HEK293 (cell line): Measurements from ENCODE around the gene AREG.

Experiments
- CTCF ChIA-PET: fragments of 350-600 bp; formaldehyde crosslinking; extraction: SDS; loops from one replicate; lab custom pipeline; 2021; ENCODE audit warnings: antibody characterized with exemption; lab: Yijun Ruan, JAX
- POLR2A ChIA-PET: fragments of 300-600 bp; formaldehyde crosslinking; extraction: SDS; loops from one replicate; lab custom pipeline; 2020; ENCODE audit warnings: antibody characterized with exemption, inconsistent platforms; lab: Yijun Ruan, JAX
- H3K27ac ChIP-seq: fragments of 200-500 bp; sonication (Bioruptor generic); 2 replicates; pipeline ENCODE4 v1.5.1; 2014; ENCODE audit warnings: low read depth, low read length, control low read depth, inconsistent platforms; ENCODE audit errors: extremely low read depth
- H3K36me3 ChIP-seq, 2 experiments: fragments of 200-500 bp in 1 of 2; sonication (Bioruptor generic) in 1 of 2; 1 replicate in 1 of 2; 2 replicates in 1 of 2; pipeline ENCODE4 v1.5.1; 2014 to 2017; ENCODE audit warnings: inconsistent platforms in 2 of 2, low read length in 2 of 2; ENCODE audit not compliant: control insufficient read depth in 2 of 2, insufficient read depth in 1 of 2
- H3K4me1 ChIP-seq: fragments of 200-500 bp; sonication (Bioruptor generic); 2 replicates; pipeline ENCODE4 v1.5.1; 2014; ENCODE audit warnings: mild to moderate bottlenecking, low read length, inconsistent platforms; ENCODE audit not compliant: control insufficient read depth, insufficient read depth
- H3K4me3 ChIP-seq: 2 replicates; pipeline ENCODE4 v1.5.1; 2011; ENCODE audit warnings: low read depth, mild to moderate bottlenecking, control low read depth, low read length, moderate library complexity
- H3K9me3 ChIP-seq: fragments of 200-500 bp; sonication (Bioruptor generic); 2 replicates; pipeline ENCODE4 v1.5.1; 2014; ENCODE audit warnings: low read depth, low read length, inconsistent platforms; ENCODE audit not compliant: control insufficient read depth, insufficient read depth
- GLI2 ChIP-seq: fragments of 450-650 bp; formaldehyde crosslinking; IDR thresholded peaks from 2 replicates; pipeline ENCODE4; 2017; ENCODE audit warnings: missing biosample characterization, missing genetic modification characterization, low read depth, borderline replicate concordance
- GLI4 ChIP-seq: fragments of 450-650 bp; formaldehyde crosslinking; IDR thresholded peaks from 2 replicates; pipeline ENCODE4 v1.5.1; 2016; ENCODE audit warnings: missing biosample characterization, missing genetic modification characterization
- KLF17 ChIP-seq: fragments of 450-650 bp; formaldehyde crosslinking; IDR thresholded peaks from 2 replicates; pipeline ENCODE4 v1.5.1; 2016; ENCODE audit warnings: missing biosample characterization, missing genetic modification characterization
- MZF1 ChIP-seq: fragments of 450-650 bp; formaldehyde crosslinking; IDR thresholded peaks from 2 replicates; pipeline ENCODE4 v1.5.1; 2017; ENCODE audit warnings: missing biosample characterization, missing genetic modification characterization, borderline replicate concordance
- ZNF140 ChIP-seq: fragments of 450-650 bp; formaldehyde crosslinking; IDR thresholded peaks from 2 replicates; pipeline ENCODE4 v1.5.1; 2016; ENCODE audit warnings: missing biosample characterization, missing genetic modification characterization
- ZNF16 ChIP-seq: fragments of 450-650 bp; formaldehyde crosslinking; IDR thresholded peaks from 2 replicates; pipeline ENCODE4 v1.5.1; 2016; ENCODE audit warnings: low read depth, missing biosample characterization, missing genetic modification characterization
- ZNF19 ChIP-seq: fragments of 450-650 bp; formaldehyde crosslinking; IDR thresholded peaks from 2 replicates; pipeline ENCODE4; 2016; ENCODE audit warnings: missing biosample characterization, missing genetic modification characterization, low read depth
- ZNF211 ChIP-seq: fragments of 450-650 bp; formaldehyde crosslinking; IDR thresholded peaks from 2 replicates; pipeline ENCODE4 v1.5.1; 2016; ENCODE audit warnings: low read depth, missing biosample characterization, missing genetic modification characterization
- ZNF341 ChIP-seq: fragments of 450-650 bp; formaldehyde crosslinking; IDR thresholded peaks from 2 replicates; pipeline ENCODE4; 2016; ENCODE audit warnings: low read depth, missing biosample characterization, missing genetic modification characterization
- ZNF513 ChIP-seq: fragments of 450-650 bp; IDR thresholded peaks from 2 replicates; pipeline ENCODE4 v1.5.1; 2018; ENCODE audit warnings: missing biosample characterization, missing genetic modification characterization
- ZNF561 ChIP-seq: fragments of 450-650 bp; IDR thresholded peaks from 2 replicates; pipeline ENCODE4 v1.5.1; 2018; ENCODE audit warnings: missing biosample characterization, missing genetic modification characterization, borderline replicate concordance
- ZNF596 ChIP-seq: fragments of 450-650 bp; IDR thresholded peaks from 2 replicates; pipeline ENCODE4 v1.5.0; 2018; ENCODE audit warnings: missing biosample characterization, mild to moderate bottlenecking, missing genetic modification characterization, moderate library complexity
- ZNF654 ChIP-seq: fragments of 450-650 bp; formaldehyde crosslinking; IDR thresholded peaks from 2 replicates; pipeline ENCODE4 v1.5.1; 2016; ENCODE audit warnings: low read depth, missing biosample characterization, missing genetic modification characterization
- ZSCAN18 ChIP-seq: fragments of 450-650 bp; formaldehyde crosslinking; IDR thresholded peaks from 2 replicates; pipeline ENCODE4 v1.5.1; 2016; ENCODE audit warnings: missing biosample characterization, missing genetic modification characterization
- TF ChIP-seq, protein P1 (sequence below): fragments of 450-650 bp; formaldehyde crosslinking; IDR thresholded peaks from 2 replicates; pipeline ENCODE4 v1.5.1; 2017; ENCODE audit warnings: missing biosample characterization, missing genetic modification characterization
- TF ChIP-seq, protein P2 (sequence below): fragments of 450-650 bp; formaldehyde crosslinking; IDR thresholded peaks from 2 replicates; pipeline ENCODE4 v1.5.1; 2016; ENCODE audit warnings: missing biosample characterization, missing genetic modification characterization, borderline replicate concordance
- TF ChIP-seq, protein P3 (sequence below): fragments of 450-650 bp; formaldehyde crosslinking; IDR thresholded peaks from 2 replicates; pipeline ENCODE4 v1.5.1; 2016; ENCODE audit warnings: missing biosample characterization, missing genetic modification characterization

The AREG gene

DNA sequence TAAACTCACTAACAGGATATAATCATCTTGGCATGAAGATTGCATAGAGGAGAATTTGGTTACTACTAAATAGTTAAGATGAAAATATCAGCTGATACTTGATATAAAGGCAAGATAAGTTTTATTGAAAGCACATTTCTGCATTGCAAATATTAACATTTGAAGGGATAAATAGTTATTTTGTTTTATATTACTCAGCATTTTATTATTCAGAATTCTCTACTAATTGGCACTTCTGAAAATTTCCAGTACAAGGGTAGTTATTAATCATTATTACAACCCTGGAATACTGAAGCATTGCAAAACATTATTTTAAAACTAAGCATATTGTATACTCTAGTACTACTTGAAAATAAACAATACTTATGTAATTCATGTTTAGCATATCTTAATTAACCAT, 32.7 kb upstream of the AREG start (continued):
- no peak for TF ChIP-seq KLF17 (tag by site-specific recombination)
- no peak for TF ChIP-seq ZNF140 (tag by site-specific recombination)
- TF ChIP-seq GLI2 (tag by site-specific recombination) = no peak
- TF ChIP-seq ZNF654 (tag by site-specific recombination) = no peak
- TF ChIP-seq, all 188 proteins: peak for 0

DNA sequence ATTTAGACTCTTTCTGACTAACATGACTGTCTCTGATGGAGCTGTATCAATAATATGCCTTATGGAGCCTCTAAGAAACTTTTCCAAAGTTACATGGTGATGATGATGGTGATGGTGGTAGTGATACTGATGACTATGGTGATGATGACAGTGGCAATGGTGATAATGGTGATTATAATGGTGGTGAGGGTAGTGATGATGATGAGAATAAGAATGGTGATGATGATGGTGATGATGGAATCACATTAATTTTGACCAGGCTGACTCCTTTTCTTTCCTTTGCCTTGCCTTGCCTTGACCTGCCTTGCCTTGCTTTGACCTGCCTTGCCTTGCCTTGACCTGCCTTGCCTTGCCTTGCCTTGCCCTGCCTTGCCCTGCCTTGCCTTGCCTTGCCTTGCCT, 31.7 kb upstream of the AREG start:
- ChIA-PET CTCF (no interaction called here), POLR2A (no interaction called here)
- Histone ChIP-seq H3K4me1 (no peaks in the 10 kb centered on the region), H3K36me3 (no peaks in the 10 kb centered on the region), H3K27ac (no peak overlapping the region), H3K9me3 (no peaks in the 10 kb centered on the region), H3K4me3 (no peak overlapping the region)
- TF ChIP-seq ZNF16 (tag by site-specific recombination) = no peak
- TF ChIP-seq ZNF19 (tag by site-specific recombination) = no peak
- TF ChIP-seq ZNF513 (tag by site-specific recombination) = peak; percentile 61

- Histone ChIP-seq H3K4me1 (no peaks in the 10 kb centered on the region), H3K36me3 (no peaks in the 10 kb centered on the region), H3K4me3 (no peak overlapping the region), H3K27ac (no peak overlapping the region), H3K9me3 (no peaks in the 10 kb centered on the region)
- ChIA-PET POLR2A (no interaction called here), CTCF (no interaction called here)
- TF ChIP-seq ZNF596 (tag by site-specific recombination) = no peak
- TF ChIP-seq GLI4 (tag by site-specific recombination) = no peak
- TF ChIP-seq, protein P1, sequence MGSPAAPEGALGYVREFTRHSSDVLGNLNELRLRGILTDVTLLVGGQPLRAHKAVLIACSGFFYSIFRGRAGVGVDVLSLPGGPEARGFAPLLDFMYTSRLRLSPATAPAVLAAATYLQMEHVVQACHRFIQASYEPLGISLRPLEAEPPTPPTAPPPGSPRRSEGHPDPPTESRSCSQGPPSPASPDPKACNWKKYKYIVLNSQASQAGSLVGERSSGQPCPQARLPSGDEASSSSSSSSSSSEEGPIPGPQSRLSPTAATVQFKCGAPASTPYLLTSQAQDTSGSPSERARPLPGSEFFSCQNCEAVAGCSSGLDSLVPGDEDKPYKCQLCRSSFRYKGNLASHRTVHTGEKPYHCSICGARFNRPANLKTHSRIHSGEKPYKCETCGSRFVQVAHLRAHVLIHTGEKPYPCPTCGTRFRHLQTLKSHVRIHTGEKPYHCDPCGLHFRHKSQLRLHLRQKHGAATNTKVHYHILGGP (tag by site-specific recombination) = no peak
- no peak for TF ChIP-seq ZNF561 (tag by site-specific recombination)
- TF ChIP-seq, protein P2, sequence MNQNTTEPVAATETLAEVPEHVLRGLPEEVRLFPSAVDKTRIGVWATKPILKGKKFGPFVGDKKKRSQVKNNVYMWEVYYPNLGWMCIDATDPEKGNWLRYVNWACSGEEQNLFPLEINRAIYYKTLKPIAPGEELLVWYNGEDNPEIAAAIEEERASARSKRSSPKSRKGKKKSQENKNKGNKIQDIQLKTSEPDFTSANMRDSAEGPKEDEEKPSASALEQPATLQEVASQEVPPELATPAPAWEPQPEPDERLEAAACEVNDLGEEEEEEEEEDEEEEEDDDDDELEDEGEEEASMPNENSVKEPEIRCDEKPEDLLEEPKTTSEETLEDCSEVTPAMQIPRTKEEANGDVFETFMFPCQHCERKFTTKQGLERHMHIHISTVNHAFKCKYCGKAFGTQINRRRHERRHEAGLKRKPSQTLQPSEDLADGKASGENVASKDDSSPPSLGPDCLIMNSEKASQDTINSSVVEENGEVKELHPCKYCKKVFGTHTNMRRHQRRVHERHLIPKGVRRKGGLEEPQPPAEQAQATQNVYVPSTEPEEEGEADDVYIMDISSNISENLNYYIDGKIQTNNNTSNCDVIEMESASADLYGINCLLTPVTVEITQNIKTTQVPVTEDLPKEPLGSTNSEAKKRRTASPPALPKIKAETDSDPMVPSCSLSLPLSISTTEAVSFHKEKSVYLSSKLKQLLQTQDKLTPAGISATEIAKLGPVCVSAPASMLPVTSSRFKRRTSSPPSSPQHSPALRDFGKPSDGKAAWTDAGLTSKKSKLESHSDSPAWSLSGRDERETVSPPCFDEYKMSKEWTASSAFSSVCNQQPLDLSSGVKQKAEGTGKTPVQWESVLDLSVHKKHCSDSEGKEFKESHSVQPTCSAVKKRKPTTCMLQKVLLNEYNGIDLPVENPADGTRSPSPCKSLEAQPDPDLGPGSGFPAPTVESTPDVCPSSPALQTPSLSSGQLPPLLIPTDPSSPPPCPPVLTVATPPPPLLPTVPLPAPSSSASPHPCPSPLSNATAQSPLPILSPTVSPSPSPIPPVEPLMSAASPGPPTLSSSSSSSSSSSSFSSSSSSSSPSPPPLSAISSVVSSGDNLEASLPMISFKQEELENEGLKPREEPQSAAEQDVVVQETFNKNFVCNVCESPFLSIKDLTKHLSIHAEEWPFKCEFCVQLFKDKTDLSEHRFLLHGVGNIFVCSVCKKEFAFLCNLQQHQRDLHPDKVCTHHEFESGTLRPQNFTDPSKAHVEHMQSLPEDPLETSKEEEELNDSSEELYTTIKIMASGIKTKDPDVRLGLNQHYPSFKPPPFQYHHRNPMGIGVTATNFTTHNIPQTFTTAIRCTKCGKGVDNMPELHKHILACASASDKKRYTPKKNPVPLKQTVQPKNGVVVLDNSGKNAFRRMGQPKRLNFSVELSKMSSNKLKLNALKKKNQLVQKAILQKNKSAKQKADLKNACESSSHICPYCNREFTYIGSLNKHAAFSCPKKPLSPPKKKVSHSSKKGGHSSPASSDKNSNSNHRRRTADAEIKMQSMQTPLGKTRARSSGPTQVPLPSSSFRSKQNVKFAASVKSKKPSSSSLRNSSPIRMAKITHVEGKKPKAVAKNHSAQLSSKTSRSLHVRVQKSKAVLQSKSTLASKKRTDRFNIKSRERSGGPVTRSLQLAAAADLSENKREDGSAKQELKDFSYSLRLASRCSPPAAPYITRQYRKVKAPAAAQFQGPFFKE (tag by site-specific recombination) = no peak
- TF ChIP-seq, protein P3, sequence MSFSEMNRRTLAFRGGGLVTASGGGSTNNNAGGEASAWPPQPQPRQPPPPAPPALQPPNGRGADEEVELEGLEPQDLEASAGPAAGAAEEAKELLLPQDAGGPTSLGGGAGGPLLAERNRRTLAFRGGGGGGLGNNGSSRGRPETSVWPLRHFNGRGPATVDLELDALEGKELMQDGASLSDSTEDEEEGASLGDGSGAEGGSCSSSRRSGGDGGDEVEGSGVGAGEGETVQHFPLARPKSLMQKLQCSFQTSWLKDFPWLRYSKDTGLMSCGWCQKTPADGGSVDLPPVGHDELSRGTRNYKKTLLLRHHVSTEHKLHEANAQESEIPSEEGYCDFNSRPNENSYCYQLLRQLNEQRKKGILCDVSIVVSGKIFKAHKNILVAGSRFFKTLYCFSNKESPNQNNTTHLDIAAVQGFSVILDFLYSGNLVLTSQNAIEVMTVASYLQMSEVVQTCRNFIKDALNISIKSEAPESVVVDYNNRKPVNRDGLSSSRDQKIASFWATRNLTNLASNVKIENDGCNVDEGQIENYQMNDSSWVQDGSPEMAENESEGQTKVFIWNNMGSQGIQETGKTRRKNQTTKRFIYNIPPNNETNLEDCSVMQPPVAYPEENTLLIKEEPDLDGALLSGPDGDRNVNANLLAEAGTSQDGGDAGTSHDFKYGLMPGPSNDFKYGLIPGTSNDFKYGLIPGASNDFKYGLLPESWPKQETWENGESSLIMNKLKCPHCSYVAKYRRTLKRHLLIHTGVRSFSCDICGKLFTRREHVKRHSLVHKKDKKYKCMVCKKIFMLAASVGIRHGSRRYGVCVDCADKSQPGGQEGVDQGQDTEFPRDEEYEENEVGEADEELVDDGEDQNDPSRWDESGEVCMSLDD (tag by site-specific recombination) = no peak
- TF ChIP-seq ZSCAN18 (tag by site-specific recombination) = no peak
- TF ChIP-seq MZF1 (tag by site-specific recombination) = no peak
- no peak for TF ChIP-seq ZNF341 (tag by site-specific recombination)
- TF ChIP-seq ZNF211 (tag by site-specific recombination) = no peak
Observed at GRCh38 chr4:74414149-74414809, 30.7 kb upstream of the AREG start.
